ENCODE results near the gene DEPDC5. TPM values are rescaled to one million over a fixed set of nuclear protein-coding genes. Genes with fewer than 3 reads are reported as not detected.

Gene DEPDC5
- total and polyA plus RNA-seq, 10 of the 15 experiments (the other 5 are each of a cell fraction or from before 2014, with no cell fraction given): 3.0 to 38.9 (median 22.8) TPM

GRCh38 chr22:31806751-31807150 is 52.9 kb downstream of the DEPDC5 start:
- Histone ChIP-seq H3K4me2 (ENCODE audit: control insufficient read depth, insufficient read depth) (no peak overlapping the region), H3K4me1 (ENCODE audit: control insufficient read depth, insufficient read depth, low read length) (no peaks in the 10 kb centered on the region), H3K27ac (ENCODE audit: control insufficient read depth, insufficient read depth) (no peak overlapping the region), H4K20me1 (ENCODE audit: control insufficient read depth, insufficient read depth) (no peaks in the 10 kb centered on the region), H3K79me2 (ENCODE audit: control insufficient read depth, insufficient read depth, low read length) (no peaks in the 10 kb centered on the region), H2AFZ (ENCODE audit: control insufficient read depth, low read depth, low read length) (no peak overlapping the region), H3K4me3 (no peak overlapping the region), H3K27me3 (replicated peaks in 1 of 2; ENCODE audit: control insufficient read depth in 2 of 2, insufficient read depth in 2 of 2, low read length in 1 of 2) (no peaks in the 10 kb centered on the region), H3K9me3 (replicated peaks; ENCODE audit: control insufficient read depth, insufficient read depth, low read length) (no peaks in the 10 kb centered on the region), H3K36me3 (ENCODE audit: control insufficient read depth in 2 of 2, insufficient read depth in 2 of 2, low read length in 1 of 2) (peaks cover 5 to 26% of the 10 kb centered on the region in 2 experiments), H3K9ac (ENCODE audit: control insufficient read depth, insufficient read depth, low read length) (no peak overlapping the region)
- FAIRE-seq: no peak
- WGBS (ENCODE audit: insufficient coverage, insufficient replicate concordance, low lambda C conversion rate, missing lambda C conversion rate): 96% methylated on average over 4 of the region's 4 CpGs
- ChIA-PET RAD21 (ENCODE audit: unreplicated experiment) (no interaction called here), SMC1A (ENCODE audit: uncharacterized antibody, unreplicated experiment) (no interaction called here), CTCF (no interaction called here), POLR2A (no interaction called here)
- no peak for DNase-seq (ENCODE audit: low read depth, low spot score)
- ATAC-seq: no peak
- in situ Hi-C loops (cut with MboI) (no loop called here), intact Hi-C loops (cut with micrococcal nuclease; ENCODE audit: unreplicated experiment) (no loop called here)
- no TSS peak for BruUV-seq (replicated peaks)
- TF ChIP-seq EP300 (IDR thresholded peaks at IDR 0.05; ENCODE audit: borderline replicate concordance in 1 of 2, control insufficient read depth in 1 of 2, low read depth in 2 of 2, low read length in 2 of 2) (no peak), CBX3 (IDR thresholded peaks at IDR 0.05; ENCODE audit: borderline replicate concordance, low read depth) (no peak), SREBF2 (IDR thresholded peaks at IDR 0.05; ENCODE audit: low read length) (no peak), MEF2B (IDR thresholded peaks at IDR 0.05; ENCODE audit: partially characterized antibody, poor library complexity, severe bottlenecking) (no peak), CREB1 (IDR thresholded peaks at IDR 0.05; ENCODE audit: low read depth) (no peak), SIN3A (IDR thresholded peaks at IDR 0.05; ENCODE audit: low read depth, low read length) (no peak), MTA3 (IDR thresholded peaks at IDR 0.05; ENCODE audit: borderline replicate concordance, low read length) (no peak), YBX1 (IDR thresholded peaks at IDR 0.05) (no peak), GABPA (IDR thresholded peaks at IDR 0.05; ENCODE audit: low read depth) (no peak), SIX5 (IDR thresholded peaks at IDR 0.05; ENCODE audit: low read depth, low read length, severe bottlenecking) (no peak), SRF (IDR thresholded peaks at IDR 0.05; ENCODE audit: low read depth in 2 of 2, low read length in 2 of 2) (no peak), POLR2AphosphoS2 (IDR thresholded peaks at IDR 0.05; ENCODE audit: low read depth, low read length) (no peak), BRCA1 (IDR thresholded peaks at IDR 0.05; ENCODE audit: low read depth, low read length) (no peak), MYB (IDR thresholded peaks at IDR 0.05; ENCODE audit: borderline replicate concordance, low read depth, low read length) (no peak), HCFC1 (IDR thresholded peaks at IDR 0.05; ENCODE audit: low read length) (no peak), NKRF (conservative IDR thresholded peaks at IDR 0.05) (no peak)
- TF ChIP-seq, protein P1, sequence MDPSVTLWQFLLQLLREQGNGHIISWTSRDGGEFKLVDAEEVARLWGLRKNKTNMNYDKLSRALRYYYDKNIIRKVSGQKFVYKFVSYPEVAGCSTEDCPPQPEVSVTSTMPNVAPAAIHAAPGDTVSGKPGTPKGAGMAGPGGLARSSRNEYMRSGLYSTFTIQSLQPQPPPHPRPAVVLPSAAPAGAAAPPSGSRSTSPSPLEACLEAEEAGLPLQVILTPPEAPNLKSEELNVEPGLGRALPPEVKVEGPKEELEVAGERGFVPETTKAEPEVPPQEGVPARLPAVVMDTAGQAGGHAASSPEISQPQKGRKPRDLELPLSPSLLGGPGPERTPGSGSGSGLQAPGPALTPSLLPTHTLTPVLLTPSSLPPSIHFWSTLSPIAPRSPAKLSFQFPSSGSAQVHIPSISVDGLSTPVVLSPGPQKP (IDR thresholded peaks at IDR 0.05; ENCODE audit: low read depth, low read length): no peak
